SK-N-SH (cell line): ENCODE measurements around the gene TRPC4.

Source experiments
- CHD2 ChIP-seq: fragments of 150-350 bp; IDR thresholded peaks from 2 replicates; pipeline ENCODE4 v1.6.1; 2018; ENCODE audit warnings: low read length; ENCODE audit not compliant: partially characterized antibody
- CTCF ChIP-seq: fragments of 200-600 bp; sonication (generic); IDR thresholded peaks from 2 replicates; pipeline ENCODE4 v1.6.1; 2017; ENCODE audit warnings: antibody characterized with exemption, mild to moderate bottlenecking, moderate library complexity
- EP300 ChIP-seq, 2 experiments: IDR thresholded peaks; 2 replicates each; pipeline versions ENCODE4 v1.4.0 to v1.6.1; 2012; ENCODE audit warnings: borderline replicate concordance in 1 of 2, low read depth in 1 of 2, low read length in 1 of 2
- FOSL2 ChIP-seq: IDR thresholded peaks from 2 replicates; pipeline ENCODE4 v1.4.0; 2012; ENCODE audit warnings: low read depth, mild to moderate bottlenecking, moderate library complexity, borderline replicate concordance
- IRF3 ChIP-seq: fragments of 150-350 bp; IDR thresholded peaks from 2 replicates; pipeline ENCODE4 v1.6.1; 2016; ENCODE audit warnings: mild to moderate bottlenecking, low read depth, low read length
- REST ChIP-seq: IDR thresholded peaks from 2 replicates; pipeline ENCODE4 v1.6.1; 2012; ENCODE audit warnings: mild to moderate bottlenecking, low read depth, low read length, moderate library complexity
- TAF1 ChIP-seq: IDR thresholded peaks from 2 replicates; pipeline ENCODE4 v1.6.1; 2012; ENCODE audit warnings: low read depth, mild to moderate bottlenecking, low read length, moderate library complexity, borderline replicate concordance
- USF2 ChIP-seq: fragments of 150-350 bp; IDR thresholded peaks from 2 replicates; pipeline ENCODE4 v1.6.1; 2017; ENCODE audit warnings: antibody characterized with exemption, low read length, low read depth, borderline replicate concordance
- ZBTB33 ChIP-seq: IDR thresholded peaks from 2 replicates; pipeline ENCODE4 v1.4.0; 2012; ENCODE audit warnings: low read depth, borderline replicate concordance

GRCh38 chr13:37755349-37755748 is 114.2 kb downstream of the TRPC4 start:
- TF ChIP-seq CTCF (no peak), ZBTB33 (no peak), USF2 (no peak), REST (no peak), FOSL2 (no peak), IRF3 (no peak), TAF1 (no peak), EP300 (IDR thresholded peaks at IDR 0.05; ENCODE audit: borderline replicate concordance in 1 of 2, low read depth in 1 of 2, low read length in 1 of 2) (no peak), CHD2 (no peak)
